GM21717 (cell line): Measurements from ENCODE around the gene HIVEP1.
"Not testable (repeated sequence)": the region's sequence is repeated elsewhere in the genome, so short reads cannot be mapped to it uniquely, and the experiment has no call there.

Experiments
- ATAC-seq: cut with Tn5 transposase; IDR thresholded peaks from one replicate; pipeline ENCODE4 v1.9.1; 2021; ENCODE audit warnings: mild to moderate bottlenecking, moderate library complexity; ENCODE audit not compliant: unreplicated experiment

The HIVEP1 gene

DNA sequence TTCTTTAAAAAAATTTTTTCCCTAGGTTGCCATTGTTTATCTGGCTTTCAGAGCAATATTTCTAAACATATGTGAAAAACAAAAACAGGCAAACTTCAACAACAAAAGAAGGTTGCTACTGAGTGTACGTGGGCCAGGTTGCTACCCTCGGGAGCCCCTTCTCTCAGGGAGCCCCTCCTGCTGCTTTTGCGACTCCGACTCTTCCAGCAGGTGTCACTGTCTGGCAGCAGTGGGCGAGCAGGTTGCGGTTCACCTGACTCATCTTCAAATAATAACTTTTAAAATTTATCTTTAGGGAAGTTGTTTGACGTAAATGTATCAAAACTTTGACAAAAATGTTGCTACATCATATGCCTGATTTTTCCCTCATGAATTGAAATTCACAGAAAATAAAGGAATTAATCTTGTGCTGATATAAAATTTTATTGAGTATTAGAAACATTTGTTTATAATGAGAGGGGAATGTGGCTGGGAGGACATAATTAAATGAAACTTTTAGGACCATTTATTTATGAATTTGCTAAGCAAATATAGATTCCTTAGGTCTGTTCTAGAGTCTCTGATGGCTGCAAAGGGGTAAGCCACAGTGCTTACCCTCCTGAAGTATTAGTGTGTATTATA, 138.8 kb downstream of the HIVEP1 start:
- ATAC-seq = no peak

- ATAC-seq = no peak
Observed at GRCh38 chr6:12151433-12151820, 139.3 kb downstream of the HIVEP1 start.

- ATAC-seq = no peak
Observed at GRCh38 chr6:12152023-12152970, 140.2 kb downstream of the HIVEP1 start.

- ATAC-seq = not testable (repeated sequence)
Observed at GRCh38 chr6:12155769-12156168, 143.7 kb downstream of the HIVEP1 start.

DNA sequence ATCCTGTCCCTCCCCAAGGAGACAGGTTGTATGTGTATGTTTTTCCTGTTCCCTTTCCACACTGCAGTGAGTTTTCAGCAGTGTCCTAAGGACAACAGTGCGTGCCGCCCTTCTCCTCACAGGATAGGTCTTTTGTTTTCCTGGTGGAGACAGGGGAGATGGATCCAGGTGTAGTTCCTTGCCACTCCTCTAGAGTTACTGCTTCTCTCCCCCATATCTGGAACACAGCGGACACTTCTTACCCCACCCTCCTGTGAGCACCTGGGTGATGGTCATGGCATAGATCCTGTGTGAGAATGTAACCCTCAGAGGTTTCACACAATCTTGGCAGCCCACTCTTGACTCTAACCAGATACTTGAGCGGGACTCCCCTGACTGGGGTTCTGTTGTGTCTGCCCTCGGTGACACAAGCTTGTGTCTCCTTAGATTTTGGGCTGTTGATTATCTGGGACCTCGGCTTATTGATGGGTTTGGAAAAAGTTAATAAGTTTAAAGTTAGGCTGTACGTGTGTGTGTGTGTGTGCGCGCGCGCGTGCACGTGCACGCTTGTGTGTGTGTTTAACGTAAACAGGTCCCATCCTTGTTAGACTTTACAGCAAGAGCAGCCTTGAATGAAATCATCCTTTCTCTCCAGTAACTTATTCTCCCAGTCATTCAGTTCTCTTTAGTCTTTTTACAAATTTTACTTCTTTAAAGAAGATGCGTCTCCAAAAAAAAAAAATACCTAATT, 146.7 kb downstream of the HIVEP1 start:
- ATAC-seq = no peak

GRCh38 chr6:12160326-12160725, 148.2 kb downstream of the HIVEP1 start:
- ATAC-seq = no peak

GRCh38 chr6:12162213-12162612, 150.1 kb downstream of the HIVEP1 start:
- no peak for ATAC-seq

DNA sequence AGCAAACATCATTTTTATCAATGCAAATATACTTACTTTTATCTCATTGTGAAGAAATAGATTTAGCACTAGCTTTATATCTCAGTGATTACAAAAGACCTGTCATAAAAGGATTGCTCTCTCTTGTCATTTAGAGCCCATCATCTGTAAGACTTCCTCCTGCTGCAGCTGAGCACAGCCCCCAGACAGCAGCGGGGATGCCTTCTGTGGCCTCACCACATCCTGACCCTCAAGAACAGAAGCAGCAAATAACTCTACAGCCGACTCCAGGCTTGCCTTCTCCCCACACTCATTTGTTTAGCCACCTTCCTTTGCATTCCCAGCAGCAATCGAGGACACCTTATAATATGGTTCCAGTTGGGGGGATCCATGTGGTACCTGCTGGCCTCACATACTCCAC, 151.0 kb downstream of the HIVEP1 start:
- ATAC-seq = no peak

GRCh38 chr6:12163744-12164507, 151.8 kb downstream of the HIVEP1 start:
- no peak for ATAC-seq

GRCh38 chr6:12164508-12164770, 152.3 kb downstream of the HIVEP1 start:
- no peak for ATAC-seq

DNA sequence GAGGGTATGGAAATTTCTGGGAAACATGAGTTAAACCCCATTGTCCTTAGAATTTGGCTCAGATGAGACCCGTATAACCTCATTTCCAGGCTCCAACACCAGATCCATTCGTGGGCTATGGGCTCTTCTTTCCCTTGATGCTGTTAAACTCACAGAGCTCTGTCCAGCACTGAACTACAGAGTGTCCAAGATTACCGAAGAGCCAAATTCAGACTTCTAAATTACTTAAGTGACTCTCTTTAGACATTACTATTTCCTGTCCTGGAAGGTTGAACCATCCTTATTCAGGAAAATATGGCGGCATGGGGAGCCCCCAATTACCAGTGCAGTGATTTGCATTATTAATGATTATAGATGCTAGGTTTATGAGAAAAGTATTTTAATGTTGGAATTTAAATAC, 153.2 kb downstream of the HIVEP1 start:
- ATAC-seq = no peak

DNA sequence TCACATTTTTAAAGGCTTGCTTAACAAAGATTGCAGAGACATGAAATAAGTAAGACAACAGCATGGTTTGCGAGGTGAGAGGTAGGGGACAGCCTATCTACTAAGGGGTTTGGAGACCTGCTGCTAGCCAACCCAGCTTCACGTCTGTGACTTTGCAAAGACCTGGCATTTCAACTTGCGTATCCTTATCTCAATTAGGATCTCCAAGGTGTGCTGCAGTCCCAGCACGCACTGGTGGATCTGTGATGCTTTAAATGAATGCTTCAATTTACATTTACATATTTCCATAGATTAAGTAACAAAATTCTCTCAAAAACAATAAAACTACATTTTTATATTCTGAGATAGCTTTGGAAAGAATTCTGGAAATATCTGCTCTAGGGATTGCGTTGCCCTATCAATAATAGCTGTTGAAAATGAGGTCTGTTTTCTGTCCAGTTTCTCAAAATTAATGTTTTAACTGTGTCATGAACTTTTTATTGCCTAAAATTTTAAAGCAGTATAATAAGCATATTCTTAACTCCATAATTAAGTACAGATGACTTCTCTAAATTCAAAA, 153.7 kb downstream of the HIVEP1 start:
- ATAC-seq = no peak

DNA sequence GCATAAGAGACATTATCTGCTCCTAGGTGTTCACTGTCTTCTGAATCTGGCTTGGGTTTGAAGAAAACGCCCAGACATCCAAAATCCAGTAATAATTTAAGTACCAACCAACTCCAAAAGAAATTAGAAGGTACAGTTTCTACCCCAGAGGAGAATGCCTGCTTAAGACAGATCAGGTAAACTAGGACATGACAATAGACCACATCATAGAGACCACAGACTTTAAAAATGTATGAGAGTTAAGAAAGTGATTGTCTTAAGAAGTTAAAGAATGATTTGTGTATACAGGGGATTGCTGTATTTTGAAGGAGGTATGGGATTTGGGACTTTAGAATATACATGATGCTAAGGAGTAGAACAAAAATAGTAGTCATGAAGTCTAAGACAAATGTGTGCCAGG, 157.3 kb downstream of the HIVEP1 start:
- no peak for ATAC-seq

GRCh38 chr6:12170351-12171092, 158.4 kb downstream of the HIVEP1 start:
- ATAC-seq = no peak

DNA sequence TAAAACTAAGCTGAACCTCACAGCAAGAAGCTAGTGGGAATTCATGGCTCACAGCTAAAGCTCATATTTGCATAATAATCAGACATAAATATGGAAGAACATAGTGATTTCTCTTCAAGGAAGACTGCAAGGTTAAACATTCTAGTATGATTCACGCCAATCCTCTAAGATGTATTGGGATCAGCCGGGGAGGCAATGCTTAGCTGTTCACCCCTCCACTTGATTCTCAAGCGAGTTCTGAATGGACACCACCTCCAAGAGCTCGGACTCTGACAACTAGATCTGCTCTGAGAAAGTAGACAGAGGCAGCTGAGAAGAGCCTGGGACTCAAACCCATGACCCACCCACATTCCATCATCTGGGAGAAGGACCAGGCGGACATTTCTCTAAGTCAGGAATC, 159.6 kb downstream of the HIVEP1 start:
- no peak for ATAC-seq

GRCh38 chr6:12172572-12172971, 160.5 kb downstream of the HIVEP1 start:
- no peak for ATAC-seq

DNA sequence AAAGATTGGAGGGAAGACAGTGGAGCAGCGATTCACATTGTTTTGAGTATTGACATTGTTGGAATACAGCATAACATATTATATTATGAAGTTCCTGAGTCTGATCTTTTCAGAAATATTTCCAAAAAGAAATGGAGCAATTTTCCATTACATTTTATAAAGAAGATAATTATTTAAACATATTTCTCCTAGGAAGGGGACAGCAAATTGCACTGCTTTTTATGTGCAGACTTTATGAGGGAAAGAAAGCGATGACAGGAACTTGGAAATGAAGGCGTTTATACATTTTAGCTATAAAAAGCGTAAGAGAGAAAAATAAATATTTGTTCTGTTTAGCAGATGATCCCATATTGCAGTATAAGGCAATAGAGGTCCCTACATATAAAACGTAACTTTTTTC, 161.1 kb downstream of the HIVEP1 start:
- no peak for ATAC-seq

GRCh38 chr6:12173661-12174060, 161.5 kb downstream of the HIVEP1 start:
- ATAC-seq = no peak

GRCh38 chr6:12174878-12175277, 162.8 kb downstream of the HIVEP1 start:
- ATAC-seq = no peak

- no peak for ATAC-seq
Observed at GRCh38 chr6:12175626-12176025, 163.5 kb downstream of the HIVEP1 start.
